HG03108 (cell line): ENCODE results near the gene RAG2.

Experiments used
- ATAC-seq: cut with Tn5 transposase; IDR thresholded peaks from one replicate; pipeline ENCODE4 v1.9.1; 2021; ENCODE audit warnings: moderate library complexity; ENCODE audit not compliant: unreplicated experiment

The RAG2 gene

GRCh38 chr11:36598051-36598450 lies at the start of gene RAG2:
Gene RAG2 (minus strand): TSS chr11:36598236. CDS start chr11:36594168, 4,068 bp downstream.
- no peak for ATAC-seq

DNA sequence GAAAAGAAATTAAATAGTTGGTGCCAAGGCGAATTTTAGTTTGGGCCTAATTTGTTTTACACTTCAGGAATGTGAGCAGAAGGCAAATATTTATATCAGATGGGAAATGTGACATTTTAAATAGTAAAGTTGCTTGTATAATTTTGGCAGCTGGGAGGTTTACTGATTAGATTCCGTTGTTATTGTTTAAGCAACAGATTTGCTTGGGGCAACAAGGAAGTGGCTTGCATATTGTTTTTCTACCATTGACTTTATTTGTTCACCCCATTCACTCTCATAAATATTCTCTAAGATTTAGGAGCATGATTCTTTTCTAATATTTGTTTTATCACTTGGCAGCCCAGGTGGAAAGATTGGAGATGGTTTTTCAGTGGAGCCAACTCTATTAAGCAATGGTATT lies 40.5 kb upstream of the RAG2 start:
- no peak for ATAC-seq

GRCh38 chr11:36635066-36635862 lies 37.2 kb upstream of the RAG2 start:
- no peak for ATAC-seq

- no peak for ATAC-seq
Measured at GRCh38 chr11:36631774-36632173, 33.7 kb upstream of the RAG2 start.

DNA sequence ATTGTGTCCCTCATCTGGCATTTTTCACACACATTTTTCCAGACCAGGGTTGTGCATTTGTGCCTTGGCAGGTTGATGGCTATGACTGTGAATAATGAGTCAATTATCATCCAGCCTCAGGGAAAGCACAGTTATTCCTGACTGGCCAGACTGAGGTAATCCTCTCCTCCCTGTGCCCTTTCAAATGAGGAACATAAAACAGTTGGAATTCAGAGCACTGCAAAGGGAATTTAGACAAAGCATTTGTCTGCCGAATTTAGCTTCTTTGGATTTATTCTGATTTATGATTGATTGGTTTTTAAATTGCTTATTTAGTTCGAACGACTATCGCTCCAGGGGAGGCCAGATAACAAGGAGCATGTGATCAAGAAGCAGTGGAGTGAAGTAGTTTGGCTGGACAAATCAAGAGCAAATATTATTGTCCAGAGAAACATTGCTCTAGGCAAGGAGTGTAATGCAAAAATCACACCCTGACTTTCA lies 30.8 kb upstream of the RAG2 start:
- no peak for ATAC-seq

- no peak for ATAC-seq
Measured at GRCh38 chr11:36628141-36628540, 30.1 kb upstream of the RAG2 start.

- no peak for ATAC-seq
Measured at GRCh38 chr11:36627471-36627870, 29.4 kb upstream of the RAG2 start.

GRCh38 chr11:36627006-36627405 lies 29.0 kb upstream of the RAG2 start:
- no peak for ATAC-seq

DNA sequence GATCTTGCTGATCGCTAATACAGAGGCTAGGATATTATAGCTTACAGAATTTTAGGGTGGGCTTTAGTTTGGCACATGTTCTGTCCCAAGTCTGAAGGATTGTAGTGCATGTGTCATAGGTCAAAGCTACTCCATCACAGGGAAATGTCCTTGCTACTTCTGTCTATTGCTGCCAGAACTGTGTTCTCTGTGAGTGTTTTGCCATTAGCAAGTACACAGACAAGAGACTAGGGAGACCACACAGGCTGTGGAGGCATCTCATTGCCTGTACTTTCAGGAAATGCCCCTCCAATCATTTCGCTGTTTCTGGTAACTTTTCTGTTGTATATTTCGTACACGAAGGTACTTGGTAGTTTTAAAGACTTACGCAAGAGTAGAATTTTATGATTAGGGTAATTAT lies 25.5 kb upstream of the RAG2 start:
- no peak for ATAC-seq

DNA sequence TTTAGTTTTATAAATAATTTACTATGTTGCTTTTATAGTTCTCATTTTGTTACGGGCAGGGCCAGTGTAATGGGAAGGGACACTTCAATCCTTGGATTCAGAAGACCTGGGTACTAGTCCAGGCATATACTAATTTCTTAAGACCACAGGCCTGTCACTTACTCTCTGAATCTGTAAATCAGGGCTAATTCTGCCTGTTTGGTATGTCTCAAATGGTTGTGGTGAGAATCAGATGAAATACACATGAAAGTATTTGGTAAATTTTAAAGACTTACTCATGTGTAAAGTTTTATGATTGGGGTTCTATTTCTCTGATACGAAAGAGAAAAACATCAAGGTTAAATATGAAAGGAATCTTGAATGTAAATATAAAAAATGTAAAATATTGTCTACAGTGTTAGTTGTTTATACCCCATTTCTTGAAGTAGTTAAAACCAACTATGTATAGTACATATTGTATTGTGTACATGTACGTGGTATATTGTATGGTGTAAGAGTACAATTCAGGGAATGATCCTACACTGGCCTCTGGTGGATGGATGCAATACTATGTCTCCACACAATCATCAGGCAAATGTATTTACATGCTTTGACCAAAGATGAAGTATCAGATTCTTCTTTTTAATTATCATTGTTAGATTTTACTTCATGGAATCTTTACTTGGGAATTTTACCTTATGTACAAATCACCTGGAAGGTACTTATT lies 24.5 kb upstream of the RAG2 start:
- peak; percentile 79 for ATAC-seq

GRCh38 chr11:36620246-36620645 lies 22.2 kb upstream of the RAG2 start:
- no peak for ATAC-seq

GRCh38 chr11:36619502-36619901 lies 21.5 kb upstream of the RAG2 start:
- no peak for ATAC-seq

DNA sequence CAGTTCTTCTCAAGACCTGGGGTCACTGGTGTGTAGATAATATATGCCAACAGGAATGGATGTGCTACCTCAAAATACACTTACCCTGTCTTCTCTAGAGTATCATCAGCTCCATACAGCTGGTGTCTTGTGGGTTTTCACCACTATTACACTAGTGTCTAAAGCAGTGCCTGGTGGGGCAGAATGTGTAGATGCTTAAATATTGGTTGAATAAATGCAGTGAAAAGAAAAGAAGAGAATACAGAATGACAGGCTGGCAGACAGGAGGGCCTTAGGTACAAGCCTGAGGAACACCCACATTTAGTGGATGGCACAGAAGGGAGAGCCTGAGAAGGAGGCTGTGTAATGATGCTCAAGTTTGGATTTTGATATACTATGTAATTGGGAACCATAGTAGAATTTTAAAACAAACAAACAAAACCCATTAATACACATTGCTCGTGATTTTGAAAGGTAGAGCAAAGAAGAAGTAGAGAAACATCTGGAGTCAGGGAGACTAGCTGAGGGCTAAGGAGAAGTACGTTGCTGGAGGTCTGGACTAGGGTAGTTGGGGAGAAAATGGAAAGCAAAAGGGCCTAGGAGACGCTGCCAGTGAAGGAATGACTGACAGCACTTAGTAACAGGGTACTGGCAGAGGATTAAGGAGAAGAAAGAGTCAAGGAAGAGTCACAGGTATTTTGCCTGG lies 20.5 kb upstream of the RAG2 start:
- no peak for ATAC-seq

DNA sequence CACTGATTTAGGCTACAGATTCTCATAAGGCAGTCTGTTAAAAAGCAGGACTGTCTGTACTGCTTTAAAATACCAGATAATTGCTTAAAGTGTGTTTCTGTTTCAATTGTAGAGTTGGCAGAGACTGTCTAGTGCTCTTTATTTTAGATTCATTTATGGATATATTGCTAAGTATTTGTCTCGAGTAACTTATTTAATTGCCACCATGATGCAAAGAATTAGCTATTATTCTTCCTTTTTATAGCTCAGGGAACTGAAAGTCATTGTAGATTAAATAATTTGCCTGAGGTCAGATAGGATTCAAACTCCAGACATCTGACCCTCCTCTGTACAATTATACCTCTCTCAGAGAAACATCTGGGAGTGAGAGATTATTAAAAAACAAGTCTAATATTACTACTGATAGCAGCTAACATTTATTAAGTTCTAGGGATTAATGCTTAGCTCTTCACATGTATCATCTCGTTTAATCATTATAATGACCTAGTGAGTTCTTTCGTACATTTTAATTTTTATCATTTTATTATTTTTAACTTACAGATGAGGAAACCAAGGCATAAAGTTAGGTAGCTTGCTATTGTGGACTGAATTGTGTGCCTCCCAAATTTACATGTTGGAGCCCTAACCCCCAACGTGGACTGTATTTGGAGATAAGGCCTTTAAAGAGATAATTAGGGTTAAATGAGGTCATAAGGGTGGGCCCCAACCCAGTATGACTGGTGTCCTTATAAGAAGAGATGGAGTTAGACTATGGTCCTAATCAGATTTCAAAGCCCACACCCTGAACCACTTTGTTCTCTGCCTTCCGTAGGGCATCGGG lies 19.7 kb upstream of the RAG2 start:
- no peak for ATAC-seq

DNA sequence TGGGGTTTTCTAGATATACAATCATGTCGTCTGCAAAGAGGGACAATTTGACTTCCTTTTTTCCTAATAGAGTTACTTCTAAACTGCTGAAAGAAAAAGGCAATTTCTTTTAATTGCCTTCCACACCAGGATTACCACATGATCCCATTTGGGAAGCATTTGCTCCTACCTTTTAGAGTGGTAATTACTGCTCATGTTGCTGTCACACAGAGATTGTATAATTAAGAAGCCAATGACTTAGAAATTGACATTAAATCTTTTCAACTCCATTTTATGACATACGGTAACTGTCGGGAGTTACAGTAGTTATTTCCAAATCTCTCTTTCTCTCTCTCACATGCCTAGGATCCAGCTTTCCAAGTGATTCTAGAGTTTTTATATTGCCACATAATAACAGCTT lies 17.8 kb upstream of the RAG2 start:
- ATAC-seq: no peak

DNA sequence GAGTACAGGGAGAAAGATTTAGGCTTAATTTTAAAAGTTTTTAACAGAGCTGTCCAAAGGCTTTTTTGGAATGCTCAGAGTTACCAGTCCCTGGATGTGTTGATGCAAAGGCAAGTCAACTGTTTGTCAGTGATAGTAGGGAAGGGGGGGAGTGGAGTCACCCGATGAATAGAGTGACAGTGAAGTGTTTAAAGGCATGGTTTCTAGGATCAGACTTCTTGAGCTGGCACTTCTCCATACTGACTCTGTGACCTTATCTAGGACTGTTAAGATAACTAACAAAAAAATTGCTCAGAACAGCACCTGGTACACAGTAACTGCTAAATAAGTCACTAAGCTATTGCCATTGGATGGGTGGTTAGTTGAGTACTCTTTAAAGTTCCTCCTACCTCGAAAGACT lies 11.3 kb upstream of the RAG2 start:
- no peak for ATAC-seq

DNA sequence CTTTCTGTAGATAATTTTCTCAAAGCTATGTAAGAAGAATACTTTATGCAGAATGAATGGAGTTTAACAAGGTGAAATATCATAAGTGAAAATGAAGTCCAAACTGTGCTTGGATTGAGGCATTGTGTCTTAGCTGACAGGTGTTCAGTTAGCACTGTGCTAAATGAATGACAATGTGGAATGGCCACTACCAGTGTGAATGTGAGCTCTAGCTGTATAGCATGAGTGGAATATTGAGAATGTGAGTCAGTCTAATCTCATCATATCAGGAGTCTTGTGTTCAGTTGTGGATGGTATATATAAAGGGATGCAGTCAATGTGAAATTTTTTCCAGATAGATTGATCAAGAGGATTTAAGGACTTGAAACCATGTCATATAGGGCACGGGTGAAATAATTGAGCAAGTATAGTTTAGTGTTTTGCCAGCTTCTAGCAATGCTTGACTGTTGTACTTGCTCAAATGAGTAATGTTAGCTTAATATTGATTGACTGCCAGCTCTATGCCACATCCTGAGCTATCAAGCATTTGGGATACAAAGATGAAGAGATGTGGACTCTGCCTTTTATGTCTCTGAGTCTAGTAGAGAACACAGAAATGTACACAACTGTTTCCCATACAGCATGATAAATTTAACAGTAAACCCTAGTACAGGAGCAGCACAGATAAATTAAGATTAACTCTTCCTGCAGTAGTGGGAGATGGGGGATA lies 10.6 kb upstream of the RAG2 start:
- ATAC-seq: no peak

GRCh38 chr11:36605221-36606216 lies 7.5 kb upstream of the RAG2 start:
- no peak for ATAC-seq

GRCh38 chr11:36602135-36602534 lies 4.1 kb upstream of the RAG2 start:
- ATAC-seq: no peak
